Activated CD8-positive, alpha-beta memory T cell treated with anti-CD3 and anti-CD28 coated beads, Interleukin-2, amount 50 U/mL, for 1 hour (primary cell): Measurements from ENCODE around the gene CHN1.

Experiments
- DNase-seq: peaks from one replicate; pipeline ENCODE4 v3.0.0-alpha.2; 2020; ENCODE audit errors: extremely low read depth

CHN1 gene

GRCh38 chr2:174971868-174972781, 33.1 kb downstream of the CHN1 start:
- DNase-seq: no peak

GRCh38 chr2:174970092-174970491, 35.1 kb downstream of the CHN1 start:
- no peak for DNase-seq

- no peak for DNase-seq
Measured at GRCh38 chr2:174969091-174969734, 36.0 kb downstream of the CHN1 start.

GRCh38 chr2:174967691-174968260, 37.4 kb downstream of the CHN1 start:
- no peak for DNase-seq

- DNase-seq: no peak
Measured at GRCh38 chr2:174967086-174967485, 38.1 kb downstream of the CHN1 start.

- DNase-seq: no peak
Measured at GRCh38 chr2:174965992-174966744, 39.0 kb downstream of the CHN1 start.

GRCh38 chr2:174965551-174965950, 39.6 kb downstream of the CHN1 start:
- DNase-seq: no peak

GRCh38 chr2:174964404-174964803, 40.8 kb downstream of the CHN1 start:
- DNase-seq: no peak

- no peak for DNase-seq
Measured at GRCh38 chr2:174963437-174964400, 41.5 kb downstream of the CHN1 start.

GRCh38 chr2:174959787-174960186, 45.4 kb downstream of the CHN1 start:
- DNase-seq: no peak

- DNase-seq: no peak
Measured at GRCh38 chr2:174957050-174957449, 48.1 kb downstream of the CHN1 start.

- DNase-seq: no peak
Measured at GRCh38 chr2:174952607-174953006, 52.6 kb downstream of the CHN1 start.

- DNase-seq: no peak
Measured at GRCh38 chr2:174951745-174952144, 53.4 kb downstream of the CHN1 start.

- DNase-seq: no peak
Measured at GRCh38 chr2:174949988-174950687, 55.0 kb downstream of the CHN1 start.

- no peak for DNase-seq
Measured at GRCh38 chr2:174945601-174946260, 59.5 kb downstream of the CHN1 start.

GRCh38 chr2:174939046-174939445, 66.1 kb downstream of the CHN1 start:
- no peak for DNase-seq

- DNase-seq: no peak
Measured at GRCh38 chr2:174931724-174932123, 73.5 kb downstream of the CHN1 start.

GRCh38 chr2:174929786-174930185, 75.4 kb downstream of the CHN1 start:
- DNase-seq: no peak

- no peak for DNase-seq
Measured at GRCh38 chr2:174925046-174925784, 80.0 kb downstream of the CHN1 start.
